Activated CD4-positive, alpha-beta T cell treated with anti-CD3 and anti-CD28 coated beads, Interleukin-2, amount 10 ng/mL, durations not matched to agents 24 days and 14 days (primary cell): ENCODE measurements around the gene CCL1. TPM values are rescaled to one million over a fixed set of nuclear protein-coding genes. Genes with fewer than 3 reads are reported as not detected.
A peak's percentile ranks its signal among the peaks of the same experiment; 100 is the strongest.

Experiments used
- DNase-seq: peaks from one replicate; pipeline ENCODE4 v3.0.0; 2022
- H3K27ac Mint-ChIP-seq: one replicate; pipeline ENCODE4 v1.8.0; 2022; ENCODE audit warnings: mild to moderate bottlenecking, mixed read lengths
- H3K27me3 Mint-ChIP-seq: one replicate; pipeline ENCODE4 v1.8.0; 2022; ENCODE audit warnings: mixed read lengths
- H3K36me3 Mint-ChIP-seq: one replicate; pipeline ENCODE4 v1.8.0; 2022; ENCODE audit warnings: low read depth, mild to moderate bottlenecking, mixed read lengths
- H3K4me1 Mint-ChIP-seq: one replicate; pipeline ENCODE4 v1.8.0; 2021; ENCODE audit warnings: mixed read lengths
- H3K4me3 Mint-ChIP-seq: one replicate; pipeline ENCODE4 v1.8.0; 2022; ENCODE audit warnings: mild to moderate bottlenecking, moderate library complexity, mixed read lengths
- H3K9me3 Mint-ChIP-seq: one replicate; pipeline ENCODE4 v1.8.0; 2021; ENCODE audit warnings: mixed read lengths
- intact Hi-C: fragments of 100-400 bp; cut with micrococcal nuclease; formaldehyde crosslinking; loops from one replicate; pipeline ENCODE4 v1.15.1; 2023
- total RNA-seq: library from RNA; stranded (reverse); gene quantifications from 2 replicates; pipeline ENCODE4 v1.2.3, GENCODE V29; 2022

Gene CCL1
- total RNA-seq, 1 donor from 2014 or later, result 105 TPM

GRCh38 chr17:34390649-34391048 is 27.6 kb upstream of the CCL1 start:
- Mint-ChIP-seq H3K9me3 (no peaks in the 10 kb centered on the region), H3K4me1 (peaks cover 44% of the 10 kb centered on the region)

GRCh38 chr17:34389126-34389750 is 26.2 kb upstream of the CCL1 start:
- intact Hi-C loops, result loop anchor here (1.0 to 10.0 kb wide), 3 partner anchors 9 to 696 kb away; no protein-coding TSS in a partner anchor
- Mint-ChIP-seq H3K27ac (peak overlapping the region; percentile 48), H3K4me3 (peak overlapping the region; percentile 59), H3K27me3 (peaks cover 21% of the 10 kb centered on the region), H3K4me1 (peaks cover 55% of the 10 kb centered on the region), H3K36me3 (no peaks in the 10 kb centered on the region), H3K9me3 (no peaks in the 10 kb centered on the region)
- DNase-seq, result peak; percentile 75

More at GRCh38 chr17:34390649-34391048, 27.6 kb upstream of the CCL1 start:
- H3K36me3 Mint-ChIP-seq, result no peaks in the 10 kb centered on the region
- no peak overlapping the region for H3K4me3 Mint-ChIP-seq
- H3K27me3 Mint-ChIP-seq, result peaks cover 26% of the 10 kb centered on the region
- intact Hi-C loops, result no loop called here
- no peak overlapping the region for H3K27ac Mint-ChIP-seq
- no peak for DNase-seq

GRCh38 chr17:34387566-34387965 is 24.5 kb upstream of the CCL1 start:
- intact Hi-C loops, result loop anchor here (10.0 kb wide), 2 partner anchors 423 to 697 kb away; no protein-coding TSS in a partner anchor
- peaks cover 66% of the 10 kb centered on the region for H3K4me1 Mint-ChIP-seq

GRCh38 chr17:34386697-34387550 is 23.9 kb upstream of the CCL1 start:
- no peaks in the 10 kb centered on the region for H3K36me3 Mint-ChIP-seq
- H3K4me3 Mint-ChIP-seq, result peak overlapping the region; percentile 17
- no peak for DNase-seq
- H3K4me1 Mint-ChIP-seq, result peaks cover 72% of the 10 kb centered on the region
- peak overlapping the region; percentile 84 for H3K27ac Mint-ChIP-seq
- H3K27me3 Mint-ChIP-seq, result peaks cover 14% of the 10 kb centered on the region
- intact Hi-C loops, result loop anchor here (10.0 kb wide), 2 partner anchors 422 to 698 kb away; no protein-coding TSS in a partner anchor
- H3K9me3 Mint-ChIP-seq, result no peaks in the 10 kb centered on the region

More at GRCh38 chr17:34387566-34387965, 24.5 kb upstream of the CCL1 start:
- Mint-ChIP-seq H3K4me3 (no peak overlapping the region), H3K27me3 (peaks cover 19% of the 10 kb centered on the region), H3K36me3 (no peaks in the 10 kb centered on the region), H3K27ac (peak overlapping the region; percentile 8), H3K9me3 (no peaks in the 10 kb centered on the region)
- no peak for DNase-seq

GRCh38 chr17:34386343-34386696 is 23.3 kb upstream of the CCL1 start:
- Mint-ChIP-seq H3K27me3 (peaks cover 13% of the 10 kb centered on the region), H3K36me3 (no peaks in the 10 kb centered on the region), H3K4me1 (peaks cover 75% of the 10 kb centered on the region), H3K9me3 (no peaks in the 10 kb centered on the region), H3K4me3 (peak overlapping the region; percentile 6), H3K27ac (peak overlapping the region; percentile 84)
- DNase-seq, result no peak
- intact Hi-C loops, result loop anchor here (10.0 kb wide), 2 partner anchors 422 to 698 kb away; no protein-coding TSS in a partner anchor

- DNase-seq, result no peak
- H3K27me3 Mint-ChIP-seq, result peaks cover 8% of the 10 kb centered on the region
- H3K4me3 Mint-ChIP-seq, result no peak overlapping the region
- H3K36me3 Mint-ChIP-seq, result no peaks in the 10 kb centered on the region
- peak overlapping the region; percentile 65 for H3K27ac Mint-ChIP-seq
- peaks cover 78% of the 10 kb centered on the region for H3K4me1 Mint-ChIP-seq
- no peaks in the 10 kb centered on the region for H3K9me3 Mint-ChIP-seq
- intact Hi-C loops, result loop anchor here (5.0 to 10.0 kb wide), 3 partner anchors 183 to 700 kb away; no protein-coding TSS in a partner anchor
These were observed 22.0 kb upstream of the CCL1 start for GRCh38 chr17:34384822-34385605.

GRCh38 chr17:34384271-34384670 is 21.2 kb upstream of the CCL1 start:
- intact Hi-C loops, result loop anchor here (5.0 to 10.0 kb wide), 3 partner anchors 182 to 701 kb away; no protein-coding TSS in a partner anchor
- DNase-seq, result no peak
- Mint-ChIP-seq H3K4me3 (no peak overlapping the region), H3K9me3 (no peaks in the 10 kb centered on the region), H3K36me3 (no peaks in the 10 kb centered on the region), H3K4me1 (peaks cover 78% of the 10 kb centered on the region), H3K27me3 (peaks cover 8% of the 10 kb centered on the region), H3K27ac (no peak overlapping the region)

- intact Hi-C loops, result loop anchor here (5.0 to 10.0 kb wide), 3 partner anchors 181 to 702 kb away; no protein-coding TSS in a partner anchor
- peak overlapping the region; percentile 33 for H3K4me3 Mint-ChIP-seq
- H3K36me3 Mint-ChIP-seq, result no peaks in the 10 kb centered on the region
These were observed 20.2 kb upstream of the CCL1 start for GRCh38 chr17:34383216-34383615.

GRCh38 chr17:34382621-34383124 is 19.6 kb upstream of the CCL1 start:
- peak overlapping the region; percentile 77 for H3K27ac Mint-ChIP-seq
- peaks cover 8% of the 10 kb centered on the region for H3K27me3 Mint-ChIP-seq
- no peaks in the 10 kb centered on the region for H3K36me3 Mint-ChIP-seq
- peaks cover 83% of the 10 kb centered on the region for H3K4me1 Mint-ChIP-seq
- DNase-seq, result peak; percentile 72
- intact Hi-C loops, result loop anchor here (5.0 to 10.0 kb wide), 3 partner anchors 180 to 702 kb away; no protein-coding TSS in a partner anchor
- no peaks in the 10 kb centered on the region for H3K9me3 Mint-ChIP-seq
- peak overlapping the region; percentile 33 for H3K4me3 Mint-ChIP-seq

More at GRCh38 chr17:34383216-34383615, 20.2 kb upstream of the CCL1 start:
- Mint-ChIP-seq H3K27ac (peak overlapping the region; percentile 77), H3K4me1 (peaks cover 83% of the 10 kb centered on the region), H3K9me3 (no peaks in the 10 kb centered on the region), H3K27me3 (peaks cover 8% of the 10 kb centered on the region)
- no peak for DNase-seq

GRCh38 chr17:34379868-34380267 is 16.8 kb upstream of the CCL1 start:
- no peak for DNase-seq
- H3K27me3 Mint-ChIP-seq, result peaks cover 6% of the 10 kb centered on the region
- H3K4me3 Mint-ChIP-seq, result peak overlapping the region; percentile 46
- no peaks in the 10 kb centered on the region for H3K36me3 Mint-ChIP-seq
- H3K4me1 Mint-ChIP-seq, result peaks cover 72% of the 10 kb centered on the region
- H3K9me3 Mint-ChIP-seq, result peaks cover 4% of the 10 kb centered on the region
- peak overlapping the region; percentile 77 for H3K27ac Mint-ChIP-seq
- intact Hi-C loops, result loop anchor here (1.0 to 10.0 kb wide), 6 partner anchors 9 to 1715 kb away; partner anchors contain the start of gene CCL3

- Mint-ChIP-seq H3K4me3 (peak overlapping the region; percentile 71), H3K4me1 (peaks cover 64% of the 10 kb centered on the region), H3K27me3 (peaks cover 4% of the 10 kb centered on the region), H3K36me3 (no peaks in the 10 kb centered on the region), H3K27ac (peak overlapping the region; percentile 59), H3K9me3 (peaks cover 4% of the 10 kb centered on the region)
- intact Hi-C loops, result loop anchor here (10.0 kb wide), 1 partner anchor 1716 kb away; the partner anchor contains the start of gene CCL3
- DNase-seq, result peak; percentile 79
These were observed 15.7 kb upstream of the CCL1 start for GRCh38 chr17:34378664-34379101.

GRCh38 chr17:34377078-34377823 is 14.2 kb upstream of the CCL1 start:
- DNase-seq, result no peak
- H3K27ac Mint-ChIP-seq, result peak overlapping the region; percentile 63
- peaks cover 8% of the 10 kb centered on the region for H3K27me3 Mint-ChIP-seq
- peaks cover 56% of the 10 kb centered on the region for H3K4me1 Mint-ChIP-seq
- no peaks in the 10 kb centered on the region for H3K36me3 Mint-ChIP-seq
- intact Hi-C loops, result loop anchor here (2.0 to 10.0 kb wide), 2 partner anchors 16 to 1718 kb away; partner anchors contain the start of gene CCL3
- H3K9me3 Mint-ChIP-seq, result peaks cover 4% of the 10 kb centered on the region
- no peak overlapping the region for H3K4me3 Mint-ChIP-seq
